ENCODE measurements around the gene QSOX1. TPM values are rescaled to one million over a fixed set of nuclear protein-coding genes. Genes with fewer than 3 reads are reported as not detected.

Gene QSOX1
- total and polyA plus RNA-seq, 9 of the 15 experiments (the other 6 are each of a cell fraction or from before 2014, with no cell fraction given), result 4.0 to 53.1 (median 15.0) TPM

DNA sequence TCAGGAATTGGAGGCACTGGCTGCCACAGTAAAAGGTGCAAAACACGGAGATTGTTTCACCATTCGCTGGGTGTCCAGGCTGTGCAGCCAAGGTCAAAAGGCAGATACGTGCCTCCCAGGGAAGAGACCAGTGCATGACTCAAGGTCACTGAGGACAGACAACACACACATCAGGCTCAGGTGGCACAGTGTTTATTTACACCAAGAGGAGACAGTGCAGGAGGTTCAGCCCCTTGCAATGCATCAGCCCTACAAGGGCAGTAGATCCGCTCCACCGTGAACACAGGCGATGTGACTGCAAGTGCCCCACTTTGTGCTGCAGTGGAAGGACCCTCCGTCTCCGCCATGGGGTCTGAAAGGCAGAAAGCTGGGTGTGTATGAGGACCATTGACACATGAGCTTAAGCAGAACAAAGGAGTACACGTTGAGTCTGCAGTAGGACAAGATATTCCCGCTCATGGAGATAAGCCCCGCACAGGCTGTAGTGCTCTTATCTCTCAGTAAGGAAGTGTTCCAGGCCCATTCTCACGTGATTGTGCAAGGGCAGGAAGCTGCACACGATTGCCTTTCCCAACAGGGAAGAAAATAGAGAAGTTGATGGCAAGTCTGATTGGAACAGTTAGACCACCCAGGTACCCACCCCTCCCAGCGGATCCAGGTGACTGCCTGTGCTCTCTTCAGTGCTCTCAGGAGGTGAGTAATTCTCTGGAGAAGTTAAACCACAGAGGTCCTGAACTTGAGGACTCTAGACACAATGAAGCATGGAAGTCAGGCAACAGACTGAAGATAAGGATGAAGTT is 37.5 kb upstream of the QSOX1 start (continued):
- TF ChIP-seq, protein P1, sequence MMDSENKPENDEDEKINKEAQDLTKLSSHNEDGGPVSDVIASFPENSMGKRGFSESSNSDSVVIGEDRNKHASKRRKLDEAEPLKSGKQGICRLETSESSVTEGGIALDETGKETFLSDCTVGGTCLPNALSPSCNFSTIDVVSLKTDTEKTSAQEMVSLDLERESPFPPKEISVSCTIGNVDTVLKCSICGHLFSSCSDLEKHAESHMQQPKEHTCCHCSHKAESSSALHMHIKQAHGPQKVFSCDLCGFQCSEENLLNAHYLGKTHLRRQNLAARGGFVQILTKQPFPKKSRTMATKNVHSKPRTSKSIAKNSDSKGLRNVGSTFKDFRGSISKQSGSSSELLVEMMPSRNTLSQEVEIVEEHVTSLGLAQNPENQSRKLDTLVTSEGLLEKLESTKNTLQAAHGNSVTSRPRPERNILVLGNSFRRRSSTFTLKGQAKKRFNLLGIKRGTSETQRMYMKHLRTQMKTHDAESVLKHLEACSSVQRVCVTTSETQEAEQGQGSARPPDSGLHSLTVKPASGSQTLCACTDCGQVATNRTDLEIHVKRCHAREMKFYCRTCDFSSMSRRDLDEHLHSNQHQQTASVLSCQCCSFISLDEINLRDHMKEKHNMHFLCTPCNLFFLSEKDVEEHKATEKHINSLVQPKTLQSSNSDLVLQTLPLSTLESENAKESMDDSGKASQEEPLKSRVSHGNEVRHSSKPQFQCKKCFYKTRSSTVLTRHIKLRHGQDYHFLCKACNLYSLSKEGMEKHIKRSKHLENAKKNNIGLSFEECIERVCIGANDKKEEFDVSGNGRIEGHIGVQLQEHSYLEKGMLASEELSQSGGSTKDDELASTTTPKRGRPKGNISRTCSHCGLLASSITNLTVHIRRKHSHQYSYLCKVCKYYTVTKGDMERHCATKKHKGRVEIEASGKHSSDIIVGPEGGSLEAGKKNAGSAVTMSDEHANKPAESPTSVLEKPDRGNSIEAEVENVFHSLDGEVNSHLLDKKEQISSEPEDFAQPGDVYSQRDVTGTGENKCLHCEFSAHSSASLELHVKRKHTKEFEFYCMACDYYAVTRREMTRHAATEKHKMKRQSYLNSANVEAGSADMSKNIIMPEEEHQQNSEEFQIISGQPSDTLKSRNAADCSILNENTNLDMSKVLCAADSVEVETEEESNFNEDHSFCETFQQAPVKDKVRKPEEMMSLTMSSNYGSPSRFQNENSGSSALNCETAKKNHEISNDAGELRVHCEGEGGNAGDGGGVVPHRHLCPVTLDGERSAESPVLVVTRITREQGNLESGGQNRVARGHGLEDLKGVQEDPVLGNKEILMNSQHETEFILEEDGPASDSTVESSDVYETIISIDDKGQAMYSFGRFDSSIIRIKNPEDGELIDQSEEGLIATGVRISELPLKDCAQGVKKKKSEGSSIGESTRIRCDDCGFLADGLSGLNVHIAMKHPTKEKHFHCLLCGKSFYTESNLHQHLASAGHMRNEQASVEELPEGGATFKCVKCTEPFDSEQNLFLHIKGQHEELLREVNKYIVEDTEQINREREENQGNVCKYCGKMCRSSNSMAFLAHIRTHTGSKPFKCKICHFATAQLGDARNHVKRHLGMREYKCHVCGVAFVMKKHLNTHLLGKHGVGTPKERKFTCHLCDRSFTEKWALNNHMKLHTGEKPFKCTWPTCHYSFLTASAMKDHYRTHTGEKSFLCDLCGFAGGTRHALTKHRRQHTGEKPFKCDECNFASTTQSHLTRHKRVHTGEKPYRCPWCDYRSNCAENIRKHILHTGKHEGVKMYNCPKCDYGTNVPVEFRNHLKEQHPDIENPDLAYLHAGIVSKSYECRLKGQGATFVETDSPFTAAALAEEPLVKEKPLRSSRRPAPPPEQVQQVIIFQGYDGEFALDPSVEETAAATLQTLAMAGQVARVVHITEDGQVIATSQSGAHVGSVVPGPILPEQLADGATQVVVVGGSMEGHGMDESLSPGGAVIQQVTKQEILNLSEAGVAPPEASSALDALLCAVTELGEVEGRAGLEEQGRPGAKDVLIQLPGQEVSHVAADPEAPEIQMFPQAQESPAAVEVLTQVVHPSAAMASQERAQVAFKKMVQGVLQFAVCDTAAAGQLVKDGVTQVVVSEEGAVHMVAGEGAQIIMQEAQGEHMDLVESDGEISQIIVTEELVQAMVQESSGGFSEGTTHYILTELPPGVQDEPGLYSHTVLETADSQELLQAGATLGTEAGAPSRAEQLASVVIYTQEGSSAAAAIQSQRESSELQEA (IDR thresholded peaks at IDR 0.05; ENCODE audit: low read depth), result no peak
- TF ChIP-seq DIDO1 (tag; IDR thresholded peaks at IDR 0.05; ENCODE audit: low read depth) (peak; percentile 83; the same call in 1 of the 2 replicates), CCAR2 (IDR thresholded peaks at IDR 0.05; ENCODE audit: low read depth, low read length) (no peak), HDGF (IDR thresholded peaks at IDR 0.05) (no peak), ZNF175 (CRISPR knock-in tag; IDR thresholded peaks at IDR 0.05; ENCODE audit: low read depth) (0 out of 2 replicates have a peak, but pooled peaks have one; percentile 33), HDAC8 (tag; IDR thresholded peaks at IDR 0.05) (no peak), RAD51 (IDR thresholded peaks at IDR 0.05; ENCODE audit: borderline replicate concordance, low read depth) (peak; percentile 64), TOE1 (IDR thresholded peaks at IDR 0.05; ENCODE audit: borderline replicate concordance) (peak; percentile 86; the same call in 1 of the 2 replicates), TOE1 (CRISPR knock-in tag; IDR thresholded peaks at IDR 0.05; ENCODE audit: borderline replicate concordance, low read depth) (no peak; the same call in 1 of the 2 replicates), MCM5 (IDR thresholded peaks at IDR 0.05; ENCODE audit: low read depth) (no peak), ETV6 (IDR thresholded peaks at IDR 0.05; ENCODE audit: borderline replicate concordance in 1 of 2, low read depth in 2 of 2, low read length in 1 of 2) (peak in 1 of 2 experiments; percentile 85; a peak in 3 of 4 replicates), ETV6 (CRISPR knock-in tag; IDR thresholded peaks at IDR 0.05; ENCODE audit: borderline replicate concordance) (no peak), HNRNPK (IDR thresholded peaks at IDR 0.05; ENCODE audit: low read depth, low read length, poor library complexity, severe bottlenecking) (no peak)
- TF ChIP-seq, protein P2, sequence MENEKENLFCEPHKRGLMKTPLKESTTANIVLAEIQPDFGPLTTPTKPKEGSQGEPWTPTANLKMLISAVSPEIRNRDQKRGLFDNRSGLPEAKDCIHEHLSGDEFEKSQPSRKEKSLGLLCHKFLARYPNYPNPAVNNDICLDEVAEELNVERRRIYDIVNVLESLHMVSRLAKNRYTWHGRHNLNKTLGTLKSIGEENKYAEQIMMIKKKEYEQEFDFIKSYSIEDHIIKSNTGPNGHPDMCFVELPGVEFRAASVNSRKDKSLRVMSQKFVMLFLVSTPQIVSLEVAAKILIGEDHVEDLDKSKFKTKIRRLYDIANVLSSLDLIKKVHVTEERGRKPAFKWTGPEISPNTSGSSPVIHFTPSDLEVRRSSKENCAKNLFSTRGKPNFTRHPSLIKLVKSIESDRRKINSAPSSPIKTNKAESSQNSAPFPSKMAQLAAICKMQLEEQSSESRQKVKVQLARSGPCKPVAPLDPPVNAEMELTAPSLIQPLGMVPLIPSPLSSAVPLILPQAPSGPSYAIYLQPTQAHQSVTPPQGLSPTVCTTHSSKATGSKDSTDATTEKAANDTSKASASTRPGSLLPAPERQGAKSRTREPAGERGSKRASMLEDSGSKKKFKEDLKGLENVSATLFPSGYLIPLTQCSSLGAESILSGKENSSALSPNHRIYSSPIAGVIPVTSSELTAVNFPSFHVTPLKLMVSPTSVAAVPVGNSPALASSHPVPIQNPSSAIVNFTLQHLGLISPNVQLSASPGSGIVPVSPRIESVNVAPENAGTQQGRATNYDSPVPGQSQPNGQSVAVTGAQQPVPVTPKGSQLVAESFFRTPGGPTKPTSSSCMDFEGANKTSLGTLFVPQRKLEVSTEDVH (IDR thresholded peaks at IDR 0.05; ENCODE audit: low read depth, partially characterized antibody), result peak; percentile 65
- TF ChIP-seq, protein P3, sequence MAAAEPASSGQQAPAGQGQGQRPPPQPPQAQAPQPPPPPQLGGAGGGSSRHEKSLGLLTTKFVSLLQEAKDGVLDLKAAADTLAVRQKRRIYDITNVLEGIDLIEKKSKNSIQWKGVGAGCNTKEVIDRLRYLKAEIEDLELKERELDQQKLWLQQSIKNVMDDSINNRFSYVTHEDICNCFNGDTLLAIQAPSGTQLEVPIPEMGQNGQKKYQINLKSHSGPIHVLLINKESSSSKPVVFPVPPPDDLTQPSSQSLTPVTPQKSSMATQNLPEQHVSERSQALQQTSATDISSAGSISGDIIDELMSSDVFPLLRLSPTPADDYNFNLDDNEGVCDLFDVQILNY (CRISPR knock-in tag; IDR thresholded peaks at IDR 0.05), result 0 out of 2 replicates have a peak, but pooled peaks have one; percentile 63

Data from K562 (cell line).